HG03095 (cell line): Measurements from ENCODE around the gene ESRRG.
"Not testable (repeated sequence)": the region's sequence is repeated elsewhere in the genome, so short reads cannot be mapped to it uniquely, and the experiment has no call there.

Experiments used
- ATAC-seq: cut with Tn5 transposase; IDR thresholded peaks from one replicate; pipeline ENCODE4 v1.9.1; 2021; ENCODE audit warnings: moderate library complexity; ENCODE audit not compliant: unreplicated experiment

ESRRG gene

DNA sequence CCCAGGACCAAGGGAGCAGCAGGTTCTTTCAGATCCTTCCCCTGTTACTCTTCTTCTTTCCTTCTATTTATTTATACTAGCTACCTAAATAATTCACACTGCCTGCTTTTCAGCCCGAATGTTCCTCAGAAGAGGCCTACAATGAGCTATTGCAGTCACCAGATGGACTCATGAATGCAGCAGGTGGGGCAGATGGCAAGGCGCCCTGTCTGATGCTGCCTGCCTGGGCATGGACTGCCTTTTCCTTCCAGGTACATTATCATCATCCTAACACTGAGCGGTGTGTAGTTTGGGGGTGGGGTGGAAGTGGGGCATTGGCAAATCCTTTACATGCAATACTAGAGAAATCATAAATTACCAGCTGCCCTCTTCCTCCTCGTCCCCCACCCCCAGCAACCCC is 17.6 kb downstream of the ESRRG start:
- ATAC-seq = no peak

GRCh38 chr1:216704065-216704464 is 19.2 kb downstream of the ESRRG start:
- ATAC-seq = not testable (repeated sequence)

DNA sequence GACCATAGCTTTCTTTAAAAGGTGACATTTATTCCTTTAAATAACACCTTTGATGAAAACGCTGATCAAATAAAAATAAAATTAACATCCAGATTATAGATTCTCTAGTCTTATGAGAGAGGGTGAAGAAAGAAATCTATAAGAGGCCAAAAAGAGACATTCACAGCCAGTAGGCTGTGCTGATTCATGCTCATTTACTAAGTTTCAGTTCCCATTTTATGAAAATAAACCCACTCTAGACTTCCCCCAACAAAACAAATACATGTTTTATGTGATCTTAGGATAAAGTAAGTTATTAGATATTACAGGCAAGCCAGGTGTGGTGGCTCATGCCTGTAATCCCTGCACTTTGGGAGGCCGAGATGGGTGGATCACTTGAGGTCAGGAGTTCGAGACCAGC is 21.1 kb downstream of the ESRRG start:
- no peak for ATAC-seq

DNA sequence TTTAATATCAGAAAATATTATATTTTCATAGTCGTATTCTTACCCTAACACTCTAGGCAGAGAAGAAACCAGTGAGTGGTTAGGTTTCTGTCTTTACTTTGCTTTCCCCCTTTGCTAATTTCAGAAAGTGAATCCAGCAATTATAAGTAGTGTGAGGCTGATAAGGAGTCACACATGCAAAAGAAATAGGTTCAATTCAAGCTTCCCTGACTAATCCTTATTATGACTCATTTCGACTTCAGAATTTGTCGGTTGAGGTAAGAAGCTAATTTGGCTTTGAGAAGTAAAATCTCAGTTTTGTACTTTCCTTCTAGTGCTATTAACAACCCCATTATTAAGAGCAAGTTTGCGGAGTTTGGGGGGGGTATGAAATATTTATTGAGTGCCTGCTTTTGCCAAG is 22.4 kb downstream of the ESRRG start:
- no peak for ATAC-seq

DNA sequence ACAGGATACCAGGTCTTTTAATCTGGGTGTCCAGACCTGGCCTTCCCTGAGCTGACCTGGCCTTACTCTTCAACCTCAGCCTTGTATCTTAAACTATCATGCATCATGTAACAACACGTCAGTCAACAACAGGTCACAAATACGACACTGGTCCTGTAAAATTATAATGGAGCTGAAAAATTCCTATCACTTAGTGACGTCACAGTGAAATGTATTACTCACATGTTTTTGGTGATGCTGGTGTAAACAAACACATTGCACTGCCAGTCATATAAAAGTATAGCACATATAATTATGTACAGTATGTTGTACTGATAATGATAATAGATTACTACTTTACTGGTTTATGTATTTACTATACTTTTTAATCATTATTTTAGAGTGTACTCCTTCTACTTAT is 31.5 kb downstream of the ESRRG start:
- no peak for ATAC-seq

DNA sequence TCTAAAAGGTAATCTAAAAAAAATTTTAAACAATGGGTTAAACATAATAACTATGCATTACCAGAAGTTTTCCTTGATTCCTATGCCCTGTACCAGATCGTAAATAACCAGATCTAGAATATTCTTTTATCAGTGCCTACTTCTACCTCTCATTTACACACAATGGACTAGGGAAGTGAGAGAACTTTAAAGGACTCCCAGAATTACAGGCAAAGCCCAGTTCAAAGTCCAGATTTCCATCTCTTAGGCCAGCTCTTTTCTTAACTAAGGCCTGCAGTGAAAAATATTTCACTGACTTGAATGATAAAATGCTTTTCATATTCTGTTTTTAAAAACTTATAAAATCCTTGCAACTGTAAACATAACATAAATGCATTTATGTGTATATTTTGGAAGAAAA is 32.6 kb downstream of the ESRRG start:
- ATAC-seq = no peak

DNA sequence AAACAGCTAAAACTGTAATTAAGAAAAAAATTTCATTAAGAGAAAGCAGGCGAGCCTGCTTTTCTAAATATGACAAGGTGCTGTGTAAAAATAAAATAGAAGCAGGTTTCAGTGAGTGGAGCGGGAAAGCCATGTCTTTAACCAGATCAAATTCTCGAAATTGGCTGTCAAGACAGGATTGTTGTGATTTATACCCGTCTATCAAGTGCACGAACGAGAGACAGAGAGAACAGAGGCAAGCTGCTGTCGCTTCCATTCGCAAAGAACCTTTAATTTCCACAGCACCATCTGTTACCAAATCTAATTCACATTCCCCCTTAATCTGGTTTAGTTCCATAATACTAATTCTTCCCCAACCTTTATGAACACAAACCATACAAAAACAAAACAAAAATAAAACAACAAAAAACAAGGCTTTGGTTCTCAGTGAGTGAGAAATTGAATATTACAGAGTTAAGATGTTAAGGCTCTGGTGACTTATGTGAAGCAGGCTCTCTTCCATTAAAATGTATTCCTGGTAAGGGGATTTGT is 35.0 kb downstream of the ESRRG start:
- no peak for ATAC-seq

GRCh38 chr1:216686860-216687766 is 36.1 kb downstream of the ESRRG start:
- ATAC-seq = no peak

DNA sequence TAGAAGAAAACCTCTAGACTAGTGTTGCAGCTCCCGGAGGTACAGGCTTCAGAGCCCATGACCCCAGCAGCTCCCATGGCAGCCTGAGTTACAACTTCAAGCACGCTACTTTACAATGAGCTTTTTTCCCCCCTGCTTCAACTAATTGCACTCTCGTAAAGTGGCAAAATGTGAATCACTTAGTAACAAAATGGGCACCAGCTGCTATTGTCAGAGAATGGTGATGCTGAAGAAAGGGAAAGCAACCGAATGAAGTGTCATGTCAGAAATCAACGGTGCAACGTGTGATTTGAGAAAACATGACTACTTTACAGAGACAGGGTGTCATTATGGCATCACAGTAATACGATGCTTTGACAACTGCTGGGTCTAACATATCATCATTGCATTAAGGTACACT is 40.5 kb downstream of the ESRRG start:
- ATAC-seq = no peak

- ATAC-seq = no peak
These were observed 44.1 kb downstream of the ESRRG start for GRCh38 chr1:216679108-216679507.

DNA sequence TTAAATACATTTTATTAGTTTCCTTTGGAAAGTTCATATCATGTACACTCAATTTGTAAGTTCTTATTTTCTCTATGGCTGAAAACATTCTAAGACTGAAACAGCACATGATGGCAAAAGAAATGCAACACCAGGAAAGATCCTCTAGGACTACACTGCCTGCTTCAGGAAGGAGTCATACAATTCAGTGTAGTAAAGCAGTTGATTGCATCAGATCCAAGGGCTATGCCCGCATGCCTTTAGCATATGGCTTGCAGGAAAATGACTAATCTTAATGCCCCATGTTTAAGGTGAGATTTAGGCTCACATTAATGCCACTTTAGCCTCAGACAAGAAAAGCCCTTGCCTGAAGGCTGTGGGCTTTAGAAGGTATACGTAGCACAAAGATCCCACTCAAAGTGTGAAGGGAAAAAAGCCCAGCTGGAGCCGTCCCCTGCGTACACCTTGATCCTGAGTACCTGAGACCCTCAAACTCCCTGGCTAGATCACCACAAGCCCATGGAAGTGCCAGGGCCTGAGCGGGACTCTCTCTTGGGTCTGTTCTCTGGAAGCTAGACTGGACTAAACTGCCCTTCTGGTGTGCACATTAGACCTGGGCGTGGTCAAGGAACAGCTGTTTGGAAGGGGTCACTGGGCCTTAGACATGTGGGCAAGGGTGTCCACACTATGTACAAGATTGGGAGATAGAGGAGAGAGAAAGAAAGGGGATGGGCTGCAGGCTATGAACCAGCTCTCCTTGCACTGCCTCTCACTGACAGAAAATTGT is 52.9 kb downstream of the ESRRG start:
- ATAC-seq = no peak

- ATAC-seq = no peak
These were observed 56.8 kb downstream of the ESRRG start for GRCh38 chr1:216666441-216666840.

- no peak for ATAC-seq
These were observed 57.4 kb downstream of the ESRRG start for GRCh38 chr1:216665856-216666255.

- ATAC-seq = no peak
These were observed 57.8 kb downstream of the ESRRG start for GRCh38 chr1:216665406-216665805.

- no peak for ATAC-seq
These were observed 60.5 kb downstream of the ESRRG start for GRCh38 chr1:216662681-216663080.

GRCh38 chr1:216660561-216660960 is 62.7 kb downstream of the ESRRG start:
- ATAC-seq = no peak

- no peak for ATAC-seq
These were observed 70.2 kb downstream of the ESRRG start for GRCh38 chr1:216653001-216653400.

DNA sequence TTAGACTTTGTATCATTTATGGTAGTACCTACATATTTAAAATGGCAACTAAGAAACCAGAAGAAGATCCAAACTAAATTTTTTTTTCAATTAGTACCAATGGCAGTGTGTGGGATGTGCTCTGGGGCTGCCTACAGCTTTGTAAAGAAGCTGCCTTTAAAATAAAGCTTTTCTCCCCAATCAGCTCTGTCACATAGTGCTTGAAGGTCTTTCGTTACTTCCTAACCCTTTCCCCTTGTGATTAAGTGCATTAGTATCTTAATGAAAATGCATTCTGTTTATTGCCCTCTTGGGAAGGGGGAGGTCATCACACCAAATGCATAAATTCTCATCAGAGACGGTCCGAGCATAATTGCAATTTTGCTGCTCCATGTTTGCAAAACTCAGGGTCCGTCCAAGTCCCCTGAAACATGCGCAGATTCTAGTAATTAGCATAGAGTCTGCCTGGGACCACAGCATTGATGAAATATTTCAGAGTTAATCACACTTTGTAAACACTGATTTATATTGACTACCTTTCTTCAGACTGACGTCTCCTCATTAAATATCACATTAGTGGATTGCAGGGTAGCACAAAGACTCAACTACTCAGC is 71.3 kb downstream of the ESRRG start:
- no peak for ATAC-seq

- no peak for ATAC-seq
These were observed 80.1 kb downstream of the ESRRG start for GRCh38 chr1:216643176-216643575.

DNA sequence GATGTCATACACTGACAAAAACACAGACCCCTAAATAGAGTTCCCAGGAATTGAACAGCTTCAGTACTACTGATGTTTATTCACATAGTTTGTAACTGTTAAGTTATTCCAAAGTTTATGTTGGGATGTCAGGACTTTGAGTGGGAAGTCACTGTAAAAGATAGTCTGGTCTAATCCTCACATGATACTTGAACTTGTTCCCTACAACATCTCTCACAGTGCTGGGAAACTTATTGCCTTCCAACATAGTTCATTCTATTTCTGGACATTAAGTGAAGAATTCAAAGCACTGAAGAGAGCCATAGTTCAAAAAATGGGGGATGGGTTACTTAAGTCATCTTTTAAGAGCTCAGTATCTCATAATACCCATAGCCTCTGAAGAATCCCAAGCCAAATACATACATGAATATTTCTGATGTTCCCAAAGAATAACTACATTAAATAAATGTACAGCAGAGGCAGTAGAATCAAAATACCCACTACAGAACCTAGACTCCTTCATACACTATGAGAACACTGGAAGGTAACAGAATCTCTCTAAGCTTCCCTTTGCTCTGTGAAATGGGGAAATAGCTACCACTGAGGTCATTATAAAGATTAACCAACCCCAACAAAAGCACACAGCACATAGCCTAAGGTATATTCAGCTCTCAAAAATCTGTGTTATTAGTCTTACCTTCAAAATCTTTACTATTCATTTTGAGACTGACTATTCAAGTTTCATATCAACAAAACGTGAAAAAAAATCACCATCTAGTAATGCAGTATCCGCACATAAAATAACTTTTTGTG is 81.4 kb downstream of the ESRRG start:
- ATAC-seq = no peak

DNA sequence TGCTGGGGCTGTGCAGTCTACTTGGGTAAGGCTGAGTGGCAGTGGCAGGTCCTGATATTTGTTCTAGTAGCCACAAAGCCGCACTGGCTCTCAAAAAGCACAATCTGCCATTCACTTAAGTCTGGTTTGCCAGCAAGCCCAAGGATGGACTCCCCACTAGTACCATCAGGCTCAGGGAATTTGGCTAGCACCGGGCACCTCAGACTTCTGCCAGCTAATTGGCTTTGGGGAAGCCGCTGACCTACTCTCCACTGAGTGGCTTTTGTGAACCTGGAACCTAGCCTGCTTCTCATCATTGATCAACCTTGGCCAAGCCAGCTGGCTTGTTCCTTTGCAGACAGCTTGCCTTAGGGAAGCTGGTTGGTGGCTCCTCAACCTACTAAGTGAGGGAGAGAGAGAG is 83.1 kb downstream of the ESRRG start:
- no peak for ATAC-seq
